H9 (cell line): ENCODE measurements around the gene VMA21. TPM values are rescaled to one million over a fixed set of nuclear protein-coding genes. Genes with fewer than 3 reads are reported as not detected.

Experiments
- DNase-seq: peaks from one replicate; pipeline ENCODE4 v3.0.0-alpha.2; 2017
- H2AFZ ChIP-seq: one replicate; pipeline ENCODE4 v1.6.1; 2013; ENCODE audit warnings: mild to moderate bottlenecking, low read length, control low read depth, moderate library complexity
- H2AK5ac ChIP-seq: 2 replicates; pipeline ENCODE4 v1.6.1; 2013; ENCODE audit warnings: low read length, control low read depth, mixed read lengths; ENCODE audit not compliant: insufficient read length
- H2BK120ac ChIP-seq: one replicate; pipeline ENCODE4 v1.6.1; 2013; ENCODE audit warnings: low read depth, mild to moderate bottlenecking, low read length, control low read depth, inconsistent platforms; ENCODE audit not compliant: poor library complexity, severe bottlenecking
- H2BK12ac ChIP-seq: 2 replicates; pipeline ENCODE4 v1.6.1; 2013; ENCODE audit warnings: low read length, control low read depth, mixed read lengths, low read depth; ENCODE audit not compliant: insufficient read length
- H2BK15ac ChIP-seq: 2 replicates; pipeline ENCODE4 v1.6.1; 2013; ENCODE audit warnings: low read depth, low read length, control low read depth
- H2BK20ac ChIP-seq: one replicate; pipeline ENCODE4 v1.6.1; 2013; ENCODE audit warnings: low read depth, mild to moderate bottlenecking, low read length, control low read depth, inconsistent platforms; ENCODE audit not compliant: poor library complexity, severe bottlenecking
- H2BK5ac ChIP-seq: 2 replicates; pipeline ENCODE4 v1.6.1; 2013; ENCODE audit warnings: low read length, control low read depth, mixed read lengths; ENCODE audit not compliant: insufficient read length
- H3K14ac ChIP-seq: 2 replicates; pipeline ENCODE4 v1.6.1; 2013; ENCODE audit warnings: low read length, control low read depth; ENCODE audit not compliant: insufficient read depth
- H3K18ac ChIP-seq: 2 replicates; pipeline ENCODE4 v1.6.1; 2013; ENCODE audit warnings: low read depth, mild to moderate bottlenecking, mixed read lengths, low read length, control low read depth; ENCODE audit not compliant: insufficient read length
- H3K23ac ChIP-seq: 2 replicates; pipeline ENCODE4 v1.6.1; 2013; ENCODE audit warnings: low read length, control low read depth, mixed read lengths, low read depth; ENCODE audit not compliant: insufficient read length
- H3K23me2 ChIP-seq: 2 replicates; pipeline ENCODE4 v1.6.1; 2013; ENCODE audit warnings: low read depth, mild to moderate bottlenecking, mixed read lengths, low read length, control low read depth; ENCODE audit not compliant: insufficient read length, poor library complexity, severe bottlenecking
- H3K27ac ChIP-seq: 2 replicates; pipeline ENCODE4 v1.5.1; 2013; ENCODE audit warnings: low read length, control low read depth, mixed read lengths, low read depth; ENCODE audit not compliant: insufficient read length
- H3K27me3 ChIP-seq: 2 replicates; pipeline ENCODE4 v1.6.1; 2013; ENCODE audit warnings: low read length, control low read depth, inconsistent platforms; ENCODE audit not compliant: insufficient read depth
- H3K4ac ChIP-seq: 2 replicates; pipeline ENCODE4 v1.6.1; 2013; ENCODE audit warnings: low read depth, mild to moderate bottlenecking, control low read depth, inconsistent platforms, low read length, moderate library complexity
- H3K4me1 ChIP-seq: 2 replicates; pipeline ENCODE4 v1.6.1; 2013; ENCODE audit warnings: low read length, control low read depth, inconsistent platforms; ENCODE audit not compliant: insufficient read depth
- H3K4me2 ChIP-seq: 2 replicates; pipeline ENCODE4 v1.6.1; 2013; ENCODE audit warnings: low read length, control low read depth, mixed read lengths; ENCODE audit not compliant: insufficient read length, insufficient read depth
- H3K56ac ChIP-seq: 2 replicates; pipeline ENCODE4 v1.6.1; 2013; ENCODE audit warnings: low read depth, mild to moderate bottlenecking, mixed read lengths, low read length, control low read depth; ENCODE audit not compliant: insufficient read length
- H3K79me1 ChIP-seq: 2 replicates; pipeline ENCODE4 v1.6.1; 2013; ENCODE audit warnings: low read depth, mild to moderate bottlenecking, moderate library complexity, low read length, control low read depth, inconsistent platforms; ENCODE audit not compliant: insufficient read depth, poor library complexity, severe bottlenecking
- H3K79me2 ChIP-seq: 2 replicates; pipeline ENCODE4 v1.6.1; 2013; ENCODE audit warnings: low read length, control low read depth, inconsistent platforms; ENCODE audit not compliant: insufficient read depth
- H3K9ac ChIP-seq: 2 replicates; pipeline ENCODE4 v1.6.1; 2013; ENCODE audit warnings: low read length, control low read depth, mixed read lengths; ENCODE audit not compliant: insufficient read length; ENCODE audit errors: extremely low read depth
- H3K9me3 ChIP-seq: one replicate; pipeline ENCODE4 v1.6.1; 2013; ENCODE audit warnings: low read depth, low read length, inconsistent platforms; ENCODE audit not compliant: control insufficient read depth
- H3T11ph ChIP-seq: one replicate; pipeline ENCODE4 v1.6.1; 2013; ENCODE audit warnings: mild to moderate bottlenecking, low read length, control low read depth, inconsistent platforms
- H4K20me1 ChIP-seq: one replicate; pipeline ENCODE4 v1.6.1; 2013; ENCODE audit not compliant: control insufficient read depth, insufficient read length, insufficient read depth
- H4K5ac ChIP-seq: 2 replicates; pipeline ENCODE4 v1.6.1; 2013; ENCODE audit warnings: low read depth, mild to moderate bottlenecking, mixed read lengths, low read length, control low read depth; ENCODE audit not compliant: insufficient read length
- H4K8ac ChIP-seq: replicated peaks from 2 replicates; pipeline ENCODE4 v1.6.1; 2013; ENCODE audit warnings: low read length, control low read depth, mixed read lengths, low read depth; ENCODE audit not compliant: insufficient read length
- H4K91ac ChIP-seq: 2 replicates; pipeline ENCODE4 v1.6.1; 2013; ENCODE audit warnings: low read depth, mild to moderate bottlenecking, moderate library complexity, mixed read lengths, low read length, control low read depth; ENCODE audit not compliant: insufficient read length
- H3K27ac Mint-ChIP-seq, 3 experiments: 2 replicates in 2 of 3; 3 replicates in 1 of 3; pipeline ENCODE4 v1.8.0; 2020 to 2021; ENCODE audit warnings: mixed read lengths in 3 of 3, mild to moderate bottlenecking in 1 of 3, moderate library complexity in 1 of 3
- H3K27me3 Mint-ChIP-seq: 2 replicates; pipeline ENCODE4 v1.8.0; 2021; ENCODE audit warnings: low read depth, mild to moderate bottlenecking, moderate library complexity, mixed read lengths
- H3K36me3 Mint-ChIP-seq, 3 experiments: 2 replicates in 2 of 3; 3 replicates in 1 of 3; pipeline ENCODE4 v1.8.0; 2020 to 2021; ENCODE audit warnings: low read depth in 3 of 3, mixed read lengths in 3 of 3; ENCODE audit not compliant: insufficient read depth in 1 of 3
- H3K4me1 Mint-ChIP-seq, 2 experiments: 2 replicates each; pipeline ENCODE4 v1.8.0; 2020; ENCODE audit warnings: mixed read lengths in 2 of 2
- H3K4me3 Mint-ChIP-seq, 2 experiments: 2 replicates in 1 of 2; 3 replicates in 1 of 2; pipeline ENCODE4 v1.8.0; 2020 to 2021; ENCODE audit warnings: mild to moderate bottlenecking in 2 of 2, mixed read lengths in 2 of 2, moderate library complexity in 1 of 2
- H3K9me3 Mint-ChIP-seq, 2 experiments: 2 replicates in 1 of 2; 3 replicates in 1 of 2; pipeline ENCODE4 v1.8.0; 2020; ENCODE audit warnings: mild to moderate bottlenecking in 2 of 2, mixed read lengths in 2 of 2, moderate library complexity in 1 of 2
- WGBS: extraction: QIAGEN DNeasy Blood & Tissue Kit; methylation state at CpG from one replicate; pipeline ENCODE4 v1.1.7; 2013; ENCODE audit warnings: missing lambda C conversion rate, low lambda C conversion rate, mixed read lengths; ENCODE audit not compliant: insufficient read length; ENCODE audit errors: extremely low coverage; 5-methylcytosine and 5-hydroxymethylcytosine counted together
- total RNA-seq: library from RNA; stranded (reverse); gene quantifications from 2 replicates; pipeline ENCODE4 v1.2.1, GENCODE V29; 2021
- TF ChIP-seq, protein P1 (sequence below): fragments of 200-600 bp; sonication (generic); conservative IDR thresholded peaks from 3 replicates; pipeline ENCODE4 v1.8.0; 2021; ENCODE audit warnings: antibody characterized with exemption, mild to moderate bottlenecking

Gene VMA21
- total RNA-seq, 1 experiment from 2014 or later = 50.3 TPM

DNA sequence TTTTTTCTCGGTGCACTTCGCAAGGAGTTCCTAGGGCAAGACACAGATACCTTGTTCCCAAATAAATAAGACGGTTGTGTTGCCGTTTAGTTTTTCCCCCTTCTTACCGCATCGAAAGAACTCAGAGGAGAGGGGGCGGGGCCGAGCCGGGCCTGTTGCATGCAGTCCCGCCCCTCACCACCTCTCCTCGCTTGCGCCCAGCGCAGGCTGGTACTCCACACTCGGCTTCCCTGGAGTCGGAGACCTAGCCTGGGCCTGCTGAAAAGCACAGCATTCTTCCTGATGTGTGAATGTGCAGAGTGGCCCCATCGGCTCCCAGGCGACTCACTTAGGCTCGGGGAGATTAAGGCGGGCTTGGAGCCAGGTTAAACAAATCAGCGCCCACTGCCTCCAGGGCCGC is 26.1 kb upstream of the VMA21 start:
- no peaks in the 10 kb centered on the region for H3K27me3 ChIP-seq
- H2BK15ac ChIP-seq = no peak overlapping the region
- no peaks in the 10 kb centered on the region for H3K79me2 ChIP-seq
- H3K14ac ChIP-seq = no peak overlapping the region
- no peak overlapping the region for H3K23ac ChIP-seq
- no peak overlapping the region for H3K56ac ChIP-seq
- Mint-ChIP-seq H3K27ac (no peak overlapping the region), H3K4me3 (0 out of 5 replicates have a peak overlapping the region, but pooled peaks of 1 of the 2 experiments have one; percentile 9), H3K36me3 (peaks cover 0 to 4% (median 0%) of the 10 kb centered on the region in 3 experiments; a peak in 1 of 7 replicates), H3K27me3 (peaks cover 52% of the 10 kb centered on the region), H3K4me1 (no peaks in the 10 kb centered on the region), H3K9me3 (peaks cover 46 to 49% of the 10 kb centered on the region in 2 experiments)
- H3K4me2 ChIP-seq = peak overlapping the region; percentile 35
- no peak overlapping the region for H2BK120ac ChIP-seq
- no peak overlapping the region for H2BK20ac ChIP-seq
- no peak overlapping the region for H3K18ac ChIP-seq
- WGBS = no CpG with 5 or more reads among the region's 21 CpGs
- TF ChIP-seq, protein P1, sequence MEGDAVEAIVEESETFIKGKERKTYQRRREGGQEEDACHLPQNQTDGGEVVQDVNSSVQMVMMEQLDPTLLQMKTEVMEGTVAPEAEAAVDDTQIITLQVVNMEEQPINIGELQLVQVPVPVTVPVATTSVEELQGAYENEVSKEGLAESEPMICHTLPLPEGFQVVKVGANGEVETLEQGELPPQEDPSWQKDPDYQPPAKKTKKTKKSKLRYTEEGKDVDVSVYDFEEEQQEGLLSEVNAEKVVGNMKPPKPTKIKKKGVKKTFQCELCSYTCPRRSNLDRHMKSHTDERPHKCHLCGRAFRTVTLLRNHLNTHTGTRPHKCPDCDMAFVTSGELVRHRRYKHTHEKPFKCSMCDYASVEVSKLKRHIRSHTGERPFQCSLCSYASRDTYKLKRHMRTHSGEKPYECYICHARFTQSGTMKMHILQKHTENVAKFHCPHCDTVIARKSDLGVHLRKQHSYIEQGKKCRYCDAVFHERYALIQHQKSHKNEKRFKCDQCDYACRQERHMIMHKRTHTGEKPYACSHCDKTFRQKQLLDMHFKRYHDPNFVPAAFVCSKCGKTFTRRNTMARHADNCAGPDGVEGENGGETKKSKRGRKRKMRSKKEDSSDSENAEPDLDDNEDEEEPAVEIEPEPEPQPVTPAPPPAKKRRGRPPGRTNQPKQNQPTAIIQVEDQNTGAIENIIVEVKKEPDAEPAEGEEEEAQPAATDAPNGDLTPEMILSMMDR = no peak; the same call in 2 of the 3 replicates
- H3K79me1 ChIP-seq = no peaks in the 10 kb centered on the region
- peak; percentile 76 for DNase-seq
- H3T11ph ChIP-seq = no peak overlapping the region
- no peak overlapping the region for H2BK12ac ChIP-seq
- no peak overlapping the region for H4K8ac ChIP-seq
- no peak overlapping the region for H2AFZ ChIP-seq
- H4K5ac ChIP-seq = no peak overlapping the region
- no peak overlapping the region for H3K4ac ChIP-seq
- no peak overlapping the region for H4K91ac ChIP-seq
- H2AK5ac ChIP-seq = no peak overlapping the region
- no peaks in the 10 kb centered on the region for H3K23me2 ChIP-seq
- H3K4me1 ChIP-seq = no peaks in the 10 kb centered on the region
- H3K9ac ChIP-seq = no peak overlapping the region
- peaks cover 18% of the 10 kb centered on the region for H3K9me3 ChIP-seq
- no peak overlapping the region for H3K27ac ChIP-seq
- H4K20me1 ChIP-seq = no peaks in the 10 kb centered on the region
- H2BK5ac ChIP-seq = no peak overlapping the region
